ENCODE data around the gene SSR3. TPM values are rescaled to one million over a fixed set of nuclear protein-coding genes. Genes with fewer than 3 reads are reported as not detected.
"Not testable (repeated sequence)": the region's sequence is repeated elsewhere in the genome, so short reads cannot be mapped to it uniquely, and the experiment has no call there.

SSR3 gene
- total RNA-seq, 1 experiment from 2014 or later: 197 TPM

DNA sequence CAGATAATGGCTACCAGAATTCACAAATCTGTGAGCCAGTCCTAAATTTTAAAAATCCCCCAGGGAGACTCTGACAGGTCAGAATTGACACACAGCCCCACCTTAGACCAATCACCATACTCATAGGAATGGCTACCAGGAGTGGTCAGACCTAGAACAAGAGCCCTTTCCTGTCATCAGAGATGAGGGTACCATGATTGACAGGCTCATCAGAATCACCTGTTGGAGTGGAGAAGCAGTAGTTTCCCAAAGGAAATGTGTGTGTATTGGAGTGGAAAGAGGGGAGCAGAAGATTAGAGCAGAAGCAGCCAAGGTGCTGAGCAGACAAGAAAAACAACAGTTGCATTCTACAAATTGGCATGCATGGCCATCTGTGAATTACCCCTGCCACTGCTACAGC lies 27.0 kb upstream of the SSR3 start:
- H3K9ac ChIP-seq (ENCODE audit: low read length): no peak overlapping the region
- H3K9me2 ChIP-seq (replicated peaks; ENCODE audit: insufficient read depth, low read length): no peaks in the 10 kb centered on the region
- H2AFZ ChIP-seq (ENCODE audit: low read length): no peak overlapping the region
- H3K79me2 ChIP-seq (ENCODE audit: low read length): no peaks in the 10 kb centered on the region
- H3K36me3 ChIP-seq (ENCODE audit: insufficient read depth, low read length): no peaks in the 10 kb centered on the region
- peaks cover 46% of the 10 kb centered on the region for H3K4me1 ChIP-seq (ENCODE audit: low read length)
- H3K27me3 ChIP-seq (ENCODE audit: low read length): no peaks in the 10 kb centered on the region
- no peak for DNase-seq
- H3K4me3 ChIP-seq (ENCODE audit: low read length): no peak overlapping the region
- H3K27ac ChIP-seq (ENCODE audit: low read length): no peak overlapping the region
- H4K20me1 ChIP-seq (ENCODE audit: insufficient read depth, low read depth, low read length): no peaks in the 10 kb centered on the region
- H3K9me3 ChIP-seq (ENCODE audit: low read length): no peaks in the 10 kb centered on the region
- no peak overlapping the region for H3K4me2 ChIP-seq (ENCODE audit: low read depth, low read length, poor library complexity, severe bottlenecking)

DNA sequence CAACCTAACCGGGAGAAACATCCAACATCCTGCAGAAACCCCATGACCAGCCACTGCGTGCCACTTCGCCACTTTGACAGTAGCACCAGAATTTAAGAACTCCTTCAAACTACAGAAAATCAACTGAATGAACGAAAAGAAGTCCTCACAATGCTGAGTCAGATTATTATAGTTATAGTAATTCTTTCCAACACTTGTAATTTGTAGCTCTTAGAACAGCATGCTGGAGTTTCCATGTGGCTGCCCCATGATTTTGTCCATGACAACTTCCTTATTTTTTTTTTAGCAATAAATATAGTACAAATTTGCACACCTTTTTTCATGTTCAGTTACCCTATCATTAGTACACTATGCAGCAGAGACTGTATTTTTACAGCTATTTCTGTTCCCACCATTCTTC lies 26.1 kb upstream of the SSR3 start:
- no peak for DNase-seq
- Histone ChIP-seq H3K79me2 (ENCODE audit: low read length) (no peaks in the 10 kb centered on the region), H3K9me3 (ENCODE audit: low read length) (no peaks in the 10 kb centered on the region), H3K4me1 (ENCODE audit: low read length) (peaks cover 44% of the 10 kb centered on the region), H3K9me2 (replicated peaks; ENCODE audit: insufficient read depth, low read length) (no peaks in the 10 kb centered on the region), H3K27ac (ENCODE audit: low read length) (no peak overlapping the region), H3K4me3 (ENCODE audit: low read length) (no peak overlapping the region), H3K36me3 (ENCODE audit: insufficient read depth, low read length) (no peaks in the 10 kb centered on the region), H4K20me1 (ENCODE audit: insufficient read depth, low read depth, low read length) (no peaks in the 10 kb centered on the region), H3K9ac (ENCODE audit: low read length) (no peak overlapping the region), H3K4me2 (ENCODE audit: low read depth, low read length, poor library complexity, severe bottlenecking) (no peak overlapping the region), H3K27me3 (ENCODE audit: low read length) (no peaks in the 10 kb centered on the region), H2AFZ (ENCODE audit: low read length) (no peak overlapping the region)

DNA sequence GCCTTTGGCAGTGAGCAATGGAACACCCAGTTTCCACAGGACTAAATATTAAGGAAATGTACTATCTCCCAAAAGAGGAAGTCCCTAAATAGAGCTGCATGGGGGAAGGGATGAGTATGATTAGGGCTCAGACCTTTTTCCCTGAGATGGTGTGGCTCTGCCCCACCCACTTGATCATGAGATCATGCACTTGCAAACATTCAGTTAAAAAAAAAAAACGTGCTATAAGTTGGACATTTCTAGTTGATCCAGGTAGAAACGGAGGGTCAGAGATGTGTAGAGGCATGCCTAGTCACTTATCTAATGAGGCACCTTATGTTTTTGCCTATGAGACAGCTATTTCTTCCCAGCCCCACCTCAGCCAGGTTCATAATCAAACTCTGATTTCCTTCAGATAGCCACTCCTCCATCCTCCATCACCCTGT lies 24.5 kb upstream of the SSR3 start:
- H3K27me3 ChIP-seq (ENCODE audit: low read length): no peaks in the 10 kb centered on the region
- no peaks in the 10 kb centered on the region for H3K9me2 ChIP-seq (replicated peaks; ENCODE audit: insufficient read depth, low read length)
- no peaks in the 10 kb centered on the region for H3K79me2 ChIP-seq (ENCODE audit: low read length)
- H3K4me3 ChIP-seq (ENCODE audit: low read length): no peak overlapping the region
- DNase-seq: no peak
- no peaks in the 10 kb centered on the region for H4K20me1 ChIP-seq (ENCODE audit: insufficient read depth, low read depth, low read length)
- no peak overlapping the region for H3K4me2 ChIP-seq (ENCODE audit: low read depth, low read length, poor library complexity, severe bottlenecking)
- H3K4me1 ChIP-seq (ENCODE audit: low read length): peaks cover 40% of the 10 kb centered on the region
- peak overlapping the region; percentile 14; the same call in 1 of the 2 replicates for H2AFZ ChIP-seq (ENCODE audit: low read length)
- no peaks in the 10 kb centered on the region for H3K9me3 ChIP-seq (ENCODE audit: low read length)
- H3K27ac ChIP-seq (ENCODE audit: low read length): no peak overlapping the region
- no peaks in the 10 kb centered on the region for H3K36me3 ChIP-seq (ENCODE audit: insufficient read depth, low read length)
- no peak overlapping the region for H3K9ac ChIP-seq (ENCODE audit: low read length)

DNA sequence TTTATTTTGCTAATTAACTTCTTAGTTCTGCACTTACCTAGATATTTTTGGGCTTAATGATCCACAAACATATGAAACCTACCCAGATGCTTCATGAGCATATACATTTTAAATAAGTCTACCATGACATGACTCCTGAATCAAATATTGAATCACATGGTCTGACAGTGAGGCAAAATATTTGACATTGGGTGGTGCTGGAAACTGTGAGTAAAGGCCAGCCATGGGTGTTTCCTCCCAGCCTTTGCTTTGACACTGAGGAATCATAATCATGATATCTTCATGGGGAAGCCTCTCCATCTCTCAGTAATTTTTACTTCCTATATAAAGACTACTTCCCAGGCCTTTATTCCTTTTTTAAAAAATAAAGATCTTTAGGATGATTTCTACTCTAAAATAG lies 22.8 kb upstream of the SSR3 start:
- Histone ChIP-seq H3K9me2 (replicated peaks; ENCODE audit: insufficient read depth, low read length) (no peaks in the 10 kb centered on the region), H4K20me1 (ENCODE audit: insufficient read depth, low read depth, low read length) (no peaks in the 10 kb centered on the region), H3K27ac (ENCODE audit: low read length) (no peak overlapping the region), H3K4me3 (ENCODE audit: low read length) (no peak overlapping the region), H3K36me3 (ENCODE audit: insufficient read depth, low read length) (no peaks in the 10 kb centered on the region), H3K4me2 (ENCODE audit: low read depth, low read length, poor library complexity, severe bottlenecking) (no peak overlapping the region), H3K4me1 (ENCODE audit: low read length) (peaks cover 34% of the 10 kb centered on the region), H3K27me3 (ENCODE audit: low read length) (no peaks in the 10 kb centered on the region), H2AFZ (ENCODE audit: low read length) (no peak overlapping the region), H3K79me2 (ENCODE audit: low read length) (no peaks in the 10 kb centered on the region), H3K9ac (ENCODE audit: low read length) (no peak overlapping the region), H3K9me3 (ENCODE audit: low read length) (no peaks in the 10 kb centered on the region)
- DNase-seq: no peak

GRCh38 chr3:156576651-156577348 lies 21.9 kb upstream of the SSR3 start:
- no peak for DNase-seq

DNA sequence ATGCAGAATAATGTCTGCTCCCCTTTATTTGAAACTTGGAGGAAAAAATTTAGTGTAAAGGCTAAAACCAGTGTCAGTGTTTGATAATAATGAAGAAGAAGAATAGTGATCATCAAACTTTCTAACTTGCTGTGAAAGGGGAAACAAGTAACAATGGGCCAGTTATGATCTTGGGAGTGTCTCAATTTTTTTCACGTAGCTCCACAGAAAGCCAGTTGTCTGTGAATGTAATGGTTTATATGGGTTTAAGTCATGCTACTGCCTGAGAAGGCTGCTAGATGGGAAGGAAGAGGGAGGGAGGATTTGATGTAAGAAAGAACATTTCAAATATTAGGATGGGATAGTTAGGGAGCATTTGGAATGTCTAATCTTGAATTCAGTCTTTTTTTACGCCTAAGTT lies 21.1 kb upstream of the SSR3 start:
- Histone ChIP-seq H3K27me3 (ENCODE audit: low read length) (no peaks in the 10 kb centered on the region), H3K36me3 (ENCODE audit: insufficient read depth, low read length) (no peaks in the 10 kb centered on the region), H4K20me1 (ENCODE audit: insufficient read depth, low read depth, low read length) (no peaks in the 10 kb centered on the region), H3K4me3 (ENCODE audit: low read length) (no peak overlapping the region), H3K9me2 (replicated peaks; ENCODE audit: insufficient read depth, low read length) (no peaks in the 10 kb centered on the region), H3K9me3 (ENCODE audit: low read length) (no peaks in the 10 kb centered on the region), H3K4me1 (ENCODE audit: low read length) (peaks cover 27% of the 10 kb centered on the region), H3K9ac (ENCODE audit: low read length) (no peak overlapping the region), H3K4me2 (ENCODE audit: low read depth, low read length, poor library complexity, severe bottlenecking) (no peak overlapping the region), H2AFZ (ENCODE audit: low read length) (no peak overlapping the region), H3K27ac (ENCODE audit: low read length) (no peak overlapping the region), H3K79me2 (ENCODE audit: low read length) (no peaks in the 10 kb centered on the region)
- DNase-seq: no peak

More at GRCh38 chr3:156576651-156577348, 21.9 kb upstream of the SSR3 start:
- Histone ChIP-seq H3K9ac (ENCODE audit: low read length) (no peak overlapping the region), H3K27ac (ENCODE audit: low read length) (no peak overlapping the region), H3K9me3 (ENCODE audit: low read length) (no peaks in the 10 kb centered on the region), H3K4me1 (ENCODE audit: low read length) (peaks cover 27% of the 10 kb centered on the region), H3K27me3 (ENCODE audit: low read length) (no peaks in the 10 kb centered on the region), H3K9me2 (replicated peaks; ENCODE audit: insufficient read depth, low read length) (no peaks in the 10 kb centered on the region), H3K36me3 (ENCODE audit: insufficient read depth, low read length) (no peaks in the 10 kb centered on the region), H3K4me3 (ENCODE audit: low read length) (no peak overlapping the region), H4K20me1 (ENCODE audit: insufficient read depth, low read depth, low read length) (no peaks in the 10 kb centered on the region), H2AFZ (ENCODE audit: low read length) (no peak overlapping the region), H3K4me2 (ENCODE audit: low read depth, low read length, poor library complexity, severe bottlenecking) (no peak overlapping the region), H3K79me2 (ENCODE audit: low read length) (no peaks in the 10 kb centered on the region)

DNA sequence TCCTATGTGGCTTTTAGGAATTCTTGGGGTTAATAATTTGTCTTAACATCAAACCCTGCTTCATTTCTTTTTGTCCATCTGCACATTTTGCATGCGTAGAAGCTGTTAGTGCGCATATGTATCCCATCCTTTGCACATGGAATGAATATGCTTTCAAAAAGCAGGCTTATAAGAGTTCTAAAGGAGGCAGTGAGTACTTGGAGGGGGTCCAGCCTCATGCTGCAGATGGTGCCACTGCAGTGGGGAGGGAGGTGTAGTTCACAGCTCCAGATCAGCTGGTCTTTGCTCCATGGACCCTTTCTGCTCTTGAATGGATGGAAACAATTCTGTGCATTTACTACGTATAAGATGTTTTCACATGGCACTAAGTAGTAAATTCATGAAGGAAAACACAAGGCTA lies 20.7 kb upstream of the SSR3 start:
- H3K27ac ChIP-seq (ENCODE audit: low read length): no peak overlapping the region

DNA sequence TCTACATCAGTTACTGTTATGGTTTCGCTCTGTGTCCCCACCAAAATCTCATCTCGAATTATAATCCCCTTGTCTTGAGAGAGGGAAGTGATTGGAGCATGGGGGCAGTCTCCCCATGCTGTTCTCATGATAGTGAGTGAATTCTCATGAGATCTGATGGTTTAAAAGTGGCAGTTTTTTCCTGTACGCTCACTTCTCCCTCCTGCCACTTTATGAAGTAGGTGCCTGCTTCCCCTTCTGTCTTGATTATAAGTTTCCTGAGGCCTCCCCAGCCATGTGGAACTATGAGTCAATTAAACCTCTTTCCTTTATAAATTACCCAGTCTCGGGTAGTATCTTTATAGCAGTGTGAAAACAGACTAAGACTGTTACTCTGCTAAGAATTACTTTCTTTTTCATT lies 15.0 kb upstream of the SSR3 start:
- H3K27me3 ChIP-seq (ENCODE audit: low read length); H3K27ac ChIP-seq (ENCODE audit: low read length); DNase-seq; H3K4me3 ChIP-seq (ENCODE audit: low read length); H3K36me3 ChIP-seq (ENCODE audit: insufficient read depth, low read length); H3K79me2 ChIP-seq (ENCODE audit: low read length); H3K9me3 ChIP-seq (ENCODE audit: low read length); H3K9ac ChIP-seq (ENCODE audit: low read length); H4K20me1 ChIP-seq (ENCODE audit: insufficient read depth, low read depth, low read length); H3K9me2 ChIP-seq (replicated peaks; ENCODE audit: insufficient read depth, low read length): not testable (repeated sequence)
- H2AFZ ChIP-seq (ENCODE audit: low read length): 0 out of 2 replicates have a peak overlapping the region, but pooled peaks have one; percentile 35
- peak overlapping the region; percentile 39 for H3K4me2 ChIP-seq (ENCODE audit: low read depth, low read length, poor library complexity, severe bottlenecking)
- H3K4me1 ChIP-seq (ENCODE audit: low read length): peaks cover 27% of the 10 kb centered on the region

More for the DNA sequence above, 20.7 kb upstream of the SSR3 start:
- Histone ChIP-seq H3K4me2 (ENCODE audit: low read depth, low read length, poor library complexity, severe bottlenecking) (no peak overlapping the region), H3K9ac (ENCODE audit: low read length) (no peak overlapping the region), H3K9me3 (ENCODE audit: low read length) (no peaks in the 10 kb centered on the region), H3K79me2 (ENCODE audit: low read length) (no peaks in the 10 kb centered on the region), H3K4me3 (ENCODE audit: low read length) (no peak overlapping the region), H3K4me1 (ENCODE audit: low read length) (peaks cover 26% of the 10 kb centered on the region), H3K9me2 (replicated peaks; ENCODE audit: insufficient read depth, low read length) (no peaks in the 10 kb centered on the region), H3K36me3 (ENCODE audit: insufficient read depth, low read length) (no peaks in the 10 kb centered on the region), H4K20me1 (ENCODE audit: insufficient read depth, low read depth, low read length) (no peaks in the 10 kb centered on the region), H2AFZ (ENCODE audit: low read length) (no peak overlapping the region), H3K27me3 (ENCODE audit: low read length) (no peaks in the 10 kb centered on the region)
- DNase-seq: no peak
